HCT116 (cell line): ENCODE data around the gene CLASP1. TPM values are rescaled to one million over a fixed set of nuclear protein-coding genes. Genes with fewer than 3 reads are reported as not detected.

Experiments
- ATAC-seq: fragments of 200-7000 bp; cut with Tn5 transposase; 2 replicates; pipeline ENCODE4 v1.9.1; 2020; ENCODE audit warnings: mild to moderate bottlenecking, moderate library complexity
- BruUV-seq: library from RNA; stranded (reverse); fragments of 400-500 nt; replicated peaks from 2 replicates; lab custom pipeline; 2021; lab: Mats Ljungman, UMichigan
- CTCF ChIA-PET: fragments of 300-600 bp; sonication (Branson Sonifier 250); formaldehyde crosslinking; loops from one replicate; lab custom pipeline; 2021; ENCODE audit warnings: antibody characterized with exemption; lab: Charles Lee
- POLR2A ChIA-PET: fragments of 300-600, 350-600 bp; sonication (Branson Sonifier 250); formaldehyde crosslinking; loops from one replicate; lab custom pipeline; 2021; ENCODE audit warnings: antibody characterized with exemption; lab: Charles Lee
- RAD21 ChIA-PET, 2 experiments: fragments of 300-600 bp; sonication (Branson Sonifier 250); formaldehyde crosslinking; loops; one replicate each; lab custom pipeline; 2023; ENCODE audit warnings: low total read pairs in 2 of 2; ENCODE audit not compliant: uncharacterized antibody in 2 of 2, unreplicated experiment in 2 of 2, low non-redundant PET in 1 of 2; lab: Charles Lee
- DNase-seq: peaks from one replicate; pipeline ENCODE4 v3.0.0-alpha.2; 2010; ENCODE audit warnings: low read depth, low spot score
- H2AFZ ChIP-seq: fragments of 200-600 bp; shearing (Covaris generic), sonication (generic); 2 replicates; pipeline ENCODE4 v1.6.1; 2017; ENCODE audit warnings: low read depth, mixed run types, mixed read lengths, antibody characterized with exemption, low read length; ENCODE audit not compliant: poor library complexity, severe bottlenecking
- H3K27ac ChIP-seq: 2 replicates; pipeline ENCODE4 v1.5.1; 2012; ENCODE audit warnings: low read depth, low read length
- H3K27me3 ChIP-seq: fragments of 200-600 bp; sonication (generic); 2 replicates; pipeline ENCODE4 v1.6.1; 2016; ENCODE audit warnings: mixed run types, low read length, mixed read lengths; ENCODE audit not compliant: insufficient read depth
- H3K36me3 ChIP-seq, 2 experiments: fragments of 200-500 bp in 1 of 2; fragments of 200-600 bp in 1 of 2; sonication (Bioruptor generic) in 1 of 2; sonication (generic) in 1 of 2; 2 replicates each; pipeline versions ENCODE4 v1.5.1 to v1.6.1; 2014 to 2016; ENCODE audit warnings: low read length in 2 of 2, inconsistent platforms in 1 of 2, mixed read lengths in 1 of 2, mixed run types in 1 of 2; ENCODE audit not compliant: insufficient read depth in 2 of 2, control insufficient read depth in 1 of 2
- H3K4me1 ChIP-seq, 2 experiments: fragments of 200-600 bp in 1 of 2; sonication (generic) in 1 of 2; 2 replicates each; pipeline versions ENCODE4 v1.5.1 to v1.6.1; 2012 to 2017; ENCODE audit warnings: low read length in 2 of 2, inconsistent platforms in 1 of 2, mild to moderate bottlenecking in 1 of 2, mixed read lengths in 1 of 2, mixed run types in 1 of 2, moderate library complexity in 1 of 2; ENCODE audit not compliant: insufficient read depth in 2 of 2, control insufficient read depth in 1 of 2
- H3K4me2 ChIP-seq: fragments of 200-600 bp; sonication (generic); 2 replicates; pipeline ENCODE4 v1.6.1; 2017; ENCODE audit warnings: mixed run types, low read length, mixed read lengths
- H3K4me3 ChIP-seq, 2 experiments: fragments of 200-600 bp in 1 of 2; sonication (generic) in 1 of 2; replicated peaks in 1 of 2; 2 replicates each; pipeline ENCODE4 v1.5.1; 2011 to 2016; ENCODE audit warnings: low read length in 2 of 2, control low read depth in 1 of 2, low read depth in 1 of 2, mild to moderate bottlenecking in 1 of 2, mixed read lengths in 1 of 2, mixed run types in 1 of 2
- H3K79me2 ChIP-seq: fragments of 200-600 bp; sonication (generic); 2 replicates; pipeline ENCODE4 v1.6.1; 2017; ENCODE audit warnings: mild to moderate bottlenecking, mixed run types, low read length, moderate library complexity, mixed read lengths; ENCODE audit not compliant: insufficient read depth
- H3K9ac ChIP-seq: fragments of 200-600 bp; sonication (generic); 2 replicates; pipeline ENCODE4 v1.6.1; 2016; ENCODE audit warnings: low read length, mixed read lengths
- H3K9me2 ChIP-seq: fragments of 200-600 bp; sonication (generic), shearing (Covaris generic); 2 replicates; pipeline ENCODE4 v1.6.1; 2017; ENCODE audit warnings: mixed run types, mild to moderate bottlenecking, moderate library complexity; ENCODE audit not compliant: insufficient read depth
- H3K9me3 ChIP-seq, 2 experiments: fragments of 200-500 bp in 1 of 2; fragments of 200-600 bp in 1 of 2; sonication (Bioruptor generic) in 1 of 2; sonication (generic) in 1 of 2; 2 replicates each; pipeline ENCODE4 v1.6.1; 2014 to 2017; ENCODE audit warnings: low read length in 2 of 2, mixed read lengths in 2 of 2, inconsistent platforms in 1 of 2, low read depth in 1 of 2, mild to moderate bottlenecking in 1 of 2, mixed run types in 1 of 2, moderate library complexity in 1 of 2; ENCODE audit not compliant: control insufficient read depth in 1 of 2, insufficient read depth in 1 of 2
- H4K20me1 ChIP-seq: fragments of 200-600 bp; sonication (generic), shearing (Covaris generic); 2 replicates; pipeline ENCODE4 v1.6.1; 2017; ENCODE audit warnings: mixed run types, mild to moderate bottlenecking, moderate library complexity; ENCODE audit not compliant: insufficient read depth
- ATF3 ChIP-seq: IDR thresholded peaks from 2 replicates; pipeline ENCODE4 v1.6.1; 2012
- CBX3 ChIP-seq: IDR thresholded peaks from 2 replicates; pipeline ENCODE4 v1.6.1; 2012; ENCODE audit warnings: low read depth
- CEBPB ChIP-seq: IDR thresholded peaks from 2 replicates; pipeline ENCODE4 v1.6.1; 2012; ENCODE audit warnings: low read depth
- CTCF ChIP-seq, 3 experiments: fragments of 200-600 bp in 1 of 3; sonication (generic) in 1 of 3; IDR thresholded peaks in 2 of 3; conservative IDR thresholded peaks in 1 of 3; 2 replicates each; pipeline ENCODE4 v1.5.1; 2012 to 2017; ENCODE audit warnings: low read depth in 2 of 3, low read length in 2 of 3, antibody characterized with exemption in 1 of 3, borderline replicate concordance in 1 of 3, control low read depth in 1 of 3, mild to moderate bottlenecking in 1 of 3, mixed read lengths in 1 of 3, mixed run types in 1 of 3, moderate library complexity in 1 of 3; ENCODE audit not compliant: insufficient read depth in 1 of 3
- EGR1 ChIP-seq: IDR thresholded peaks from 2 replicates; pipeline ENCODE4 v1.6.1; 2012; ENCODE audit warnings: low read depth
- EZH2phosphoT487 ChIP-seq: fragments of 200-600 bp; IDR thresholded peaks from 2 replicates; pipeline ENCODE4 v1.6.1; 2018; ENCODE audit warnings: antibody characterized with exemption, borderline replicate concordance
- FOSL1 ChIP-seq: IDR thresholded peaks from 2 replicates; pipeline ENCODE4 v1.6.1; 2012; ENCODE audit warnings: low read depth
- POLR2A ChIP-seq: IDR thresholded peaks from 2 replicates; pipeline ENCODE4 v1.7.0; 2011; ENCODE audit warnings: borderline replicate concordance; ENCODE audit not compliant: insufficient read depth, insufficient read length; ENCODE audit errors: extremely low read depth
- RAD21 ChIP-seq: IDR thresholded peaks from 2 replicates; pipeline ENCODE4 v1.6.1; 2012; ENCODE audit warnings: low read depth, mild to moderate bottlenecking
- REST ChIP-seq: IDR thresholded peaks from 2 replicates; pipeline ENCODE4 v1.6.1; 2012; ENCODE audit warnings: low read depth
- SP1 ChIP-seq: IDR thresholded peaks from 2 replicates; pipeline ENCODE4 v1.6.1; 2012; ENCODE audit warnings: low read depth
- SRF ChIP-seq: IDR thresholded peaks from 2 replicates; pipeline ENCODE4 v1.6.1; 2012; ENCODE audit warnings: low read depth
- TCF7L2 ChIP-seq: IDR thresholded peaks from 2 replicates; pipeline ENCODE4 v1.7.0; 2011; ENCODE audit warnings: borderline replicate concordance, inconsistent platforms; ENCODE audit not compliant: insufficient read depth, insufficient read length; ENCODE audit errors: extremely low read depth
- YY1 ChIP-seq: IDR thresholded peaks from 2 replicates; pipeline ENCODE4 v1.6.1; 2011; ENCODE audit warnings: low read length, low read depth, moderate library complexity, mild to moderate bottlenecking; ENCODE audit not compliant: insufficient replicate concordance; ENCODE audit errors: extremely low read depth
- ZFX ChIP-seq: fragments of 450-650 bp; IDR thresholded peaks from 2 replicates; pipeline ENCODE4 v1.6.1; 2017
- ZNF274 ChIP-seq: fragments of 200-500 bp; sonication (Bioruptor generic); IDR thresholded peaks from 2 replicates; pipeline ENCODE4 v1.6.1; 2014; ENCODE audit warnings: mild to moderate bottlenecking, low read depth, low read length, inconsistent platforms
- intact Hi-C: fragments of 100-400 bp; cut with micrococcal nuclease; formaldehyde crosslinking; loops from 2 replicates; pipeline ENCODE4 v1.10.0; 2022
- total RNA-seq: library from RNA; stranded (reverse); gene quantifications from one replicate; pipeline ENCODE4 v1.2.1, GENCODE V29; 2021; ENCODE audit not compliant: unreplicated experiment
- TF ChIP-seq, protein P1 (sequence below): IDR thresholded peaks from 2 replicates; pipeline ENCODE4 v1.6.1; 2011; ENCODE audit warnings: mild to moderate bottlenecking, low read length, moderate library complexity; ENCODE audit not compliant: insufficient replicate concordance; ENCODE audit errors: extremely low read depth
- TF ChIP-seq, protein P2 (sequence below): IDR thresholded peaks from 2 replicates; pipeline ENCODE4 v1.6.1; 2012

Gene CLASP1
- total RNA-seq, 1 experiment from 2014 or later, result 41.9 TPM

DNA sequence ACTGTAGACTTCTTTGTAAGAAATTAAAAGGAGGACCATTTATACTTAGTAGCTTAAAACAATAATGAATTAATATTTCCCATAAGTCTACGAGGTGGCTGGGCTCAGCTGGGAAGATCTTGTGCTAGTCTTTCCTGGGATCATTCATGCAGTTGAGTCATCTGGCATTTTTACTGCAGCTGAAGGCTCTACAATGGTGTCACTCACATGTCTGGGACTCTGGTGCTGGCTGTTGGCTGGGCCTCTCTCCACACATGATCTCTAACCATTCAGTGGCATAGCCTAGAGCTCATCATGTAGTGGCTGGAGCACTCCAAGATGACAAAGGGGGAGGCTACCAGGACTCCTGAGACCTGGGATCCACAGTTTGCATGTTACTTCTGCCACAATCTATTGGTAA lies 35.5 kb downstream of the CLASP1 start:
- no peaks in the 10 kb centered on the region for H3K36me3 ChIP-seq
- H2AFZ ChIP-seq, result no peak overlapping the region
- POLR2A ChIA-PET, result no interaction called here
- no peaks in the 10 kb centered on the region for H3K9me3 ChIP-seq
- DNase-seq (no peak), ATAC-seq (no peak)
- H3K4me1 ChIP-seq, result peaks cover 4 to 7% of the 10 kb centered on the region in 2 experiments; a peak in 3 of 4 replicates
- TF ChIP-seq TCF7L2 (no peak), CTCF (IDR thresholded peaks at IDR 0.05 in 2 of 3, conservative IDR thresholded peaks at IDR 0.05 in 1 of 3; ENCODE audit: borderline replicate concordance in 1 of 3, insufficient read depth in 1 of 3, low read depth in 2 of 3, low read length in 2 of 3) (no peak), ZNF274 (no peak), EZH2phosphoT487 (no peak), CBX3 (no peak), FOSL1 (no peak), ATF3 (no peak), CEBPB (no peak), SRF (no peak), REST (no peak), POLR2A (no peak), SP1 (no peak), RAD21 (no peak), ZFX (no peak), YY1 (no peak), EGR1 (no peak)
- TF ChIP-seq, protein P1, sequence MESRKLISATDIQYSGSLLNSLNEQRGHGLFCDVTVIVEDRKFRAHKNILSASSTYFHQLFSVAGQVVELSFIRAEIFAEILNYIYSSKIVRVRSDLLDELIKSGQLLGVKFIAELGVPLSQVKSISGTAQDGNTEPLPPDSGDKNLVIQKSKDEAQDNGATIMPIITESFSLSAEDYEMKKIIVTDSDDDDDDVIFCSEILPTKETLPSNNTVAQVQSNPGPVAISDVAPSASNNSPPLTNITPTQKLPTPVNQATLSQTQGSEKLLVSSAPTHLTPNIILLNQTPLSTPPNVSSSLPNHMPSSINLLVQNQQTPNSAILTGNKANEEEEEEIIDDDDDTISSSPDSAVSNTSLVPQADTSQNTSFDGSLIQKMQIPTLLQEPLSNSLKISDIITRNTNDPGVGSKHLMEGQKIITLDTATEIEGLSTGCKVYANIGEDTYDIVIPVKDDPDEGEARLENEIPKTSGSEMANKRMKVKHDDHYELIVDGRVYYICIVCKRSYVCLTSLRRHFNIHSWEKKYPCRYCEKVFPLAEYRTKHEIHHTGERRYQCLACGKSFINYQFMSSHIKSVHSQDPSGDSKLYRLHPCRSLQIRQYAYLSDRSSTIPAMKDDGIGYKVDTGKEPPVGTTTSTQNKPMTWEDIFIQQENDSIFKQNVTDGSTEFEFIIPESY, result no peak
- TF ChIP-seq, protein P2, sequence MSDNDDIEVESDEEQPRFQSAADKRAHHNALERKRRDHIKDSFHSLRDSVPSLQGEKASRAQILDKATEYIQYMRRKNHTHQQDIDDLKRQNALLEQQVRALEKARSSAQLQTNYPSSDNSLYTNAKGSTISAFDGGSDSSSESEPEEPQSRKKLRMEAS, result no peak
- RAD21 ChIA-PET, result no interaction called here
- H3K9ac ChIP-seq, result no peak overlapping the region
- H3K27ac ChIP-seq, result no peak overlapping the region
- H3K9me2 ChIP-seq, result no peaks in the 10 kb centered on the region
- no peak overlapping the region for H3K4me3 ChIP-seq
- peaks cover 22% of the 10 kb centered on the region for H3K79me2 ChIP-seq
- H3K27me3 ChIP-seq, result no peaks in the 10 kb centered on the region
- intact Hi-C loops, result no loop called here
- H4K20me1 ChIP-seq, result no peaks in the 10 kb centered on the region
- no peak overlapping the region for H3K4me2 ChIP-seq
- no TSS peak for BruUV-seq
- CTCF ChIA-PET, result no interaction called here
